CD14-positive monocyte (primary cell): ENCODE measurements around the gene KNSTRN. TPM values are rescaled to one million over a fixed set of nuclear protein-coding genes. Genes with fewer than 3 reads are reported as not detected.

Experiments used
- DNase-seq, 3 donors: peaks; one replicate each; pipeline ENCODE4 v3.0.0-alpha.2; 2011 to 2022
- H2AFZ ChIP-seq: 2 replicates; pipeline ENCODE4 v1.6.0; 2012; ENCODE audit warnings: mild to moderate bottlenecking, low read depth, low read length, inconsistent platforms; ENCODE audit not compliant: insufficient read depth, poor library complexity, severe bottlenecking
- H3K27ac ChIP-seq, 2 donors: 1 replicate in 1 of 2; 2 replicates in 1 of 2; pipeline ENCODE4 v1.5.1; 2012 to 2013; ENCODE audit warnings: low read length in 2 of 2, control low read depth in 1 of 2, inconsistent platforms in 1 of 2, low read depth in 1 of 2, mild to moderate bottlenecking in 1 of 2
- H3K27me3 ChIP-seq, 2 donors: one replicate each; pipeline versions ENCODE4 v1.6.0 to v1.6.1; 2011 to 2013; ENCODE audit warnings: low read length in 2 of 2; ENCODE audit not compliant: control insufficient read depth in 2 of 2, insufficient read depth in 2 of 2
- H3K36me3 ChIP-seq, 2 donors: replicated peaks in 1 of 2; 1 replicate in 1 of 2; 2 replicates in 1 of 2; pipeline versions ENCODE4 v1.5.1 to v1.6.1; 2012 to 2013; ENCODE audit warnings: low read length in 2 of 2, control low read depth in 1 of 2, inconsistent platforms in 1 of 2, mild to moderate bottlenecking in 1 of 2; ENCODE audit not compliant: insufficient read depth in 2 of 2, control insufficient read depth in 1 of 2
- H3K4me1 ChIP-seq, 2 donors: 1 replicate in 1 of 2; 2 replicates in 1 of 2; pipeline versions ENCODE4 v1.5.1 to v1.6.1; 2012 to 2013; ENCODE audit warnings: low read length in 2 of 2, control low read depth in 1 of 2, inconsistent platforms in 1 of 2, mild to moderate bottlenecking in 1 of 2, moderate library complexity in 1 of 2; ENCODE audit not compliant: insufficient read depth in 2 of 2, control insufficient read depth in 1 of 2
- H3K4me2 ChIP-seq: replicated peaks from 2 replicates; pipeline ENCODE3; 2012; ENCODE audit warnings: low read length, moderate library complexity, mild to moderate bottlenecking; ENCODE audit not compliant: poor library complexity, severe bottlenecking; ENCODE audit errors: extremely low read depth
- H3K4me3 ChIP-seq, 3 experiments: fragments of 200-600 bp in 1 of 3; sonication (generic) in 1 of 3; replicated peaks in 1 of 3; 1 replicate in 2 of 3; 2 replicates in 1 of 3; pipeline ENCODE4 v1.5.1; 2011 to 2013; ENCODE audit warnings: low read length in 3 of 3, mild to moderate bottlenecking in 3 of 3, control low read depth in 2 of 3, low read depth in 2 of 3, inconsistent platforms in 1 of 3, moderate library complexity in 1 of 3
- H3K79me2 ChIP-seq: 2 replicates; pipeline ENCODE4 v1.6.0; 2012; ENCODE audit warnings: mild to moderate bottlenecking, control low read depth, inconsistent platforms, low read length, moderate library complexity; ENCODE audit not compliant: insufficient read depth
- H3K9ac ChIP-seq: 2 replicates; pipeline ENCODE4 v1.6.0; 2017; ENCODE audit warnings: low read length, mild to moderate bottlenecking; ENCODE audit not compliant: insufficient read depth, poor library complexity, severe bottlenecking
- H3K9me3 ChIP-seq, 2 donors: replicated peaks in 1 of 2; 1 replicate in 1 of 2; 2 replicates in 1 of 2; pipeline versions ENCODE4 v1.5.1 to v1.6.1; 2012 to 2013; ENCODE audit warnings: low read length in 2 of 2, control low read depth in 1 of 2; ENCODE audit not compliant: control insufficient read depth in 1 of 2, insufficient read depth in 1 of 2
- H4K20me1 ChIP-seq: 2 replicates; pipeline ENCODE4 v1.6.0; 2012; ENCODE audit warnings: mild to moderate bottlenecking, low read length, control low read depth, moderate library complexity; ENCODE audit not compliant: insufficient read depth
- H3K27ac Mint-ChIP-seq, 7 donors: one replicate each; pipeline ENCODE4 v1.8.0; 2020; ENCODE audit warnings: mild to moderate bottlenecking in 7 of 7, mixed read lengths in 7 of 7, moderate library complexity in 6 of 7, inconsistent platforms in 2 of 7
- H3K27me3 Mint-ChIP-seq, 3 donors: one replicate each; pipeline ENCODE4 v1.8.0; 2021 to 2022; ENCODE audit warnings: low read depth in 3 of 3, mild to moderate bottlenecking in 3 of 3, mixed read lengths in 3 of 3, moderate library complexity in 3 of 3, inconsistent platforms in 1 of 3
- H3K36me3 Mint-ChIP-seq, 2 donors: one replicate each; pipeline ENCODE4 v1.8.0; 2020; ENCODE audit warnings: mixed read lengths in 2 of 2, inconsistent platforms in 1 of 2, mild to moderate bottlenecking in 1 of 2
- H3K4me1 Mint-ChIP-seq: one replicate; pipeline ENCODE4 v1.8.0; 2020; ENCODE audit warnings: mild to moderate bottlenecking, mixed read lengths
- H3K4me3 Mint-ChIP-seq, 2 donors: one replicate each; pipeline ENCODE4 v1.8.0; 2020; ENCODE audit warnings: mild to moderate bottlenecking in 2 of 2, mixed read lengths in 2 of 2, moderate library complexity in 1 of 2
- H3K9me3 Mint-ChIP-seq, 7 donors: one replicate each; pipeline ENCODE4 v1.8.0; 2020 to 2022; ENCODE audit warnings: mixed read lengths in 7 of 7, mild to moderate bottlenecking in 6 of 7, moderate library complexity in 6 of 7, inconsistent platforms in 2 of 7
- WGBS: methylation state at CpG from one replicate; pipeline ENCODE4 v1.1.5; 2013; ENCODE audit warnings: missing lambda C conversion rate; ENCODE audit not compliant: insufficient coverage; 5-methylcytosine and 5-hydroxymethylcytosine counted together
- intact Hi-C, 2 donors: fragments of 100-400 bp; cut with micrococcal nuclease; formaldehyde crosslinking; loops; one replicate each; pipeline versions ENCODE4 v1.15.0 to v1.15.1; 2023
- polyA plus RNA-seq, 3 donors: library from polyadenylated mRNA; depleted of rRNA in 1 of 3; unstranded in 2 of 3; stranded (reverse) in 1 of 3; fragments of 300-500 nt in 2 of 3; fragments of >200 nt in 1 of 3; fragmentation: Illumina TruSeq in 2 of 3; gene quantifications; 1 replicate in 2 of 3; 2 replicates in 1 of 3; pipeline ENCODE4 v1.2.3, GENCODE V29; 2012 to 2021
- TF ChIP-seq, protein P1 (sequence below): fragments of 200-600 bp; IDR thresholded peaks from one replicate; pipeline ENCODE4 v1.8.0; 2022; ENCODE audit warnings: antibody characterized with exemption, mild to moderate bottlenecking

KNSTRN gene
- polyA plus RNA-seq, 3 donors = 5.4 to 10.0 (median 7.9) TPM

DNA sequence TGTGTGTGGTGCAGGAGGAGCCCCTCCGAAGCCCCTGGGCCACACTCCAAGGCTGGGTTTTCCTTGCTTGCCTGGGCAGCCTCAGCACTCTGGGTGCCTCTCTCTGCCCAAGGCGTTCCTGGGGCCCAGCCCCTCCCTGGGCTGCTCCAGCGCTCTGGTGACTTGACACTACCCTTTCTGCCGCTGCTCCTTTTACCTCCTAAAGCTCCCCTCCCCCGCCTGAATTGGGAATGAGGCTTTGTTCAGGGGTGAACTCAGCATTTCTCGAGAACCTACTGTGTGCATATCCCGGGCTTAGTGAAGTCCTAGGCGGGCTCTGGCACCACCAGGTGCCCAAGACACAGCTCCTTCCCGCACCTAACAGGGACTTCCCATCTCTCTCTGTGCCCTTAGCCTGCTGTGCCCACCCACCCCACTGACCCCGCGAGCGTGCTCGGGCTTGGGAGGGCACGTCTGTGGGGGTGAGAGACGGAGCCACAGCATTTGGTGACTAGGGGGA lies 57.0 kb downstream of the KNSTRN start:
- Mint-ChIP-seq H3K27me3 (peaks cover 72 to 86% (median 74%) of the 10 kb centered on the region in 3 donors), H3K4me1 (peaks cover 50% of the 10 kb centered on the region), H3K36me3 (peaks cover 14 to 26% of the 10 kb centered on the region in 2 donors), H3K9me3 (peaks cover 0 to 29% (median 7%) of the 10 kb centered on the region in 7 donors), H3K4me3 (peak overlapping the region; percentile 95 to 99), H3K27ac (peak overlapping the region in 1 of 7 donors; percentile 41)
- Histone ChIP-seq H4K20me1 (peaks cover 27% of the 10 kb centered on the region), H3K4me3 (peak overlapping the region in 1 of 3 experiments; percentile 84), H3K9me3 (peaks cover 0 to 7% of the 10 kb centered on the region in 2 donors), H3K4me1 (peaks cover 28 to 44% of the 10 kb centered on the region in 2 donors), H3K4me2 (peak overlapping the region; percentile 99), H3K36me3 (no peaks in the 10 kb centered on the region), H3K27ac (no peak overlapping the region), H3K9ac (no peak overlapping the region), H3K79me2 (peaks cover 26% of the 10 kb centered on the region), H3K27me3 (peaks cover 41 to 67% of the 10 kb centered on the region in 2 donors), H2AFZ (peak overlapping the region; percentile 90)
- TF ChIP-seq, protein P1, sequence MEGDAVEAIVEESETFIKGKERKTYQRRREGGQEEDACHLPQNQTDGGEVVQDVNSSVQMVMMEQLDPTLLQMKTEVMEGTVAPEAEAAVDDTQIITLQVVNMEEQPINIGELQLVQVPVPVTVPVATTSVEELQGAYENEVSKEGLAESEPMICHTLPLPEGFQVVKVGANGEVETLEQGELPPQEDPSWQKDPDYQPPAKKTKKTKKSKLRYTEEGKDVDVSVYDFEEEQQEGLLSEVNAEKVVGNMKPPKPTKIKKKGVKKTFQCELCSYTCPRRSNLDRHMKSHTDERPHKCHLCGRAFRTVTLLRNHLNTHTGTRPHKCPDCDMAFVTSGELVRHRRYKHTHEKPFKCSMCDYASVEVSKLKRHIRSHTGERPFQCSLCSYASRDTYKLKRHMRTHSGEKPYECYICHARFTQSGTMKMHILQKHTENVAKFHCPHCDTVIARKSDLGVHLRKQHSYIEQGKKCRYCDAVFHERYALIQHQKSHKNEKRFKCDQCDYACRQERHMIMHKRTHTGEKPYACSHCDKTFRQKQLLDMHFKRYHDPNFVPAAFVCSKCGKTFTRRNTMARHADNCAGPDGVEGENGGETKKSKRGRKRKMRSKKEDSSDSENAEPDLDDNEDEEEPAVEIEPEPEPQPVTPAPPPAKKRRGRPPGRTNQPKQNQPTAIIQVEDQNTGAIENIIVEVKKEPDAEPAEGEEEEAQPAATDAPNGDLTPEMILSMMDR = no peak
- DNase-seq = no peak
- intact Hi-C loops = no loop called here
- WGBS = 18% methylated on average over 3 of the region's 15 CpGs

DNA sequence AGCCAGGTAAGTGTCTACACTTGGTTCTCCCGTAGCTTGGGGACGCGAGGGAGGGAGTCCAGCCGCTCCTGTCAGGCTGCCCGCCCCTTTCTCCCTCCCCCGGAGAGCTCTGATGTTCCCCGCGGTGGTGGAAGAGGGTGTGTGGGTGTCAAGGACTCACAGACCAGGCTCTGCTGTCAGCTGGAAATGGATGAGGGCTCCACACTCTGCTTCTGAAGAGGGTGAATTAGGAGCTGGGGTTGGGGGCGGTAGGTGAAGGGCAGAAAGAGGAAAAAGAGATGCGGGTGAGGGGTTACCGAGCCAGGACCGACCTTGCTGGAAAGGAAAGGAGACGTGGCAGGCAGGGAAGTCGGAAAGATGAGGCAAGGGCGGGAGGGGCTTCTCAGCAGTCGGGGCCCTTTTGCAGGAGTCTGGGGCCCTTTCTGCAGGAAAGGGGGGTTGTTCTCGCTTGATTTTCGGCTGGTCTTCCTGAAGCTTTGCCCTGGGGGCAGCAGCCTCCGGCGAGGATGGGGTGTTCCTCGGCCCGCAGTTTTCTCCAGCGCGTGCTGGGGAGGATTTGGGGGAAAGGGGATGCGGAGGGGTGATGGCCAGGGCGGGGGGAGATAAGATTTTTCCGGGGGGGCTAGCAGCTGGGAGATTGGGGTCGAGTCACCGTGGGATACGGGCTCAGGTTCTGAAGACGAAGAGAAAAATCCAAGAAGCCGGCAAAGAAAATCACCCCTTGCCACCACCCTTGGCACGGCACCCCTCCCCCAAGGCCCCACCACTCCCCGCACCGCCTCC lies 57.6 kb downstream of the KNSTRN start:
- intact Hi-C loops = loop anchor here in 1 of 2 donors (5.0 kb wide), 1 partner anchor 67 kb away; no protein-coding TSS in a partner anchor

More for the DNA sequence above, 57.6 kb downstream of the KNSTRN start:
- WGBS = 2% methylated on average over 23 of the region's 35 CpGs
- Histone ChIP-seq H3K9me3 (peaks cover 0 to 7% of the 10 kb centered on the region in 2 donors), H3K4me1 (peaks cover 28 to 44% of the 10 kb centered on the region in 2 donors), H3K36me3 (no peaks in the 10 kb centered on the region), H3K79me2 (peaks cover 33% of the 10 kb centered on the region), H2AFZ (peak overlapping the region; percentile 90), H3K9ac (peak overlapping the region; percentile 54), H3K27me3 (peaks cover 36 to 61% of the 10 kb centered on the region in 2 donors), H3K27ac (peak overlapping the region in 1 of 2 donors; percentile 0), H3K4me2 (peak overlapping the region; percentile 99), H4K20me1 (peaks cover 33% of the 10 kb centered on the region), H3K4me3 (peak overlapping the region; percentile 23 to 84 (median 40))
- Mint-ChIP-seq H3K9me3 (peaks cover 0 to 25% (median 5%) of the 10 kb centered on the region in 7 donors), H3K36me3 (peaks cover 13 to 26% of the 10 kb centered on the region in 2 donors), H3K4me3 (peak overlapping the region; percentile 95 to 99), H3K4me1 (peaks cover 54% of the 10 kb centered on the region), H3K27me3 (peaks cover 67 to 82% (median 68%) of the 10 kb centered on the region in 3 donors), H3K27ac (peak overlapping the region in 4 of 7 donors; percentile 10 to 75 (median 30))
- DNase-seq = peak in 2 of 3 donors; percentile 20 to 21
- TF ChIP-seq, protein P1 = no peak
